GM20431 (cell line): ENCODE data around the gene FHDC1.

Experiments
- in situ Hi-C: fragments of 300-500 bp; cut with MseI, MboI; formaldehyde crosslinking; loops from one replicate; pipeline ENCODE4 v1.15.0; 2020; ENCODE audit warnings: low sequenced_read_pairs; ENCODE audit not compliant: unreplicated experiment

The FHDC1 gene

DNA sequence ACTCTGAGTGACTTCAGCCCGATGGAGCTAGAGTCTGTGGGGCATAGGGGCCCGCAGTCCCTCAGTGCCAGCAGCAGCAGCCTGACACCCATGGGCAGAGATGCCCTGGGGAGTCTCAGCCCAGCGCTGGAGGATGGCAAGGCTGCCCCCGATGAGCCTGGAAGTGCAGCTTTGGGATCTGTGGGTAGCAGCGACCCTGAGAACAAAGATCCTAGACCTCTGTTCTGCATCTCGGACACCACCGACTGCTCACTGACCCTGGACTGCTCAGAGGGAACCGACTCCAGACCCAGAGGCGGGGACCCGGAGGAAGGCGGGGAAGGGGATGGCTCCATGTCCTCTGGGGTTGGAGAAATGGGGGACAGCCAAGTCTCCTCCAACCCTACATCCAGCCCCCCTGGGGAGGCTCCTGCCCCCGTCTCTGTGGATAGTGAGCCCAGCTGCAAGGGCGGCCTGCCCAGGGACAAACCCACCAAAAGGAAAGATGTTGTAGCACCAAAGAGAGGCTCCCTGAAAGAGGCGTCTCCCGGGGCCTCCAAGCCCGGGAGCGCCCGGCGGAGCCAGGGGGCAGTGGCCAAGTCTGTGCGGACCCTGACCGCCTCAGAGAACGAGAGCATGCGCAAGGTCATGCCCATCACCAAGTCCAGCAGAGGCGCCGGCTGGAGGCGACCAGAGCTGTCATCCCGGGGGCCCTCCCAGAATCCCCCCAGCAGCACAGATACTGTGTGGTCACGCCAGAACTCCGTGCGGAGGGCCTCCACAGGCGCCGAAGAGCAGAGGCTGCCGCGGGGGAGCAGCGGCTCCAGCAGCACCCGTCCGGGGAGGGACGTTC lies 39.5 kb downstream of the FHDC1 start:
- in situ Hi-C loops, result no loop called here

DNA sequence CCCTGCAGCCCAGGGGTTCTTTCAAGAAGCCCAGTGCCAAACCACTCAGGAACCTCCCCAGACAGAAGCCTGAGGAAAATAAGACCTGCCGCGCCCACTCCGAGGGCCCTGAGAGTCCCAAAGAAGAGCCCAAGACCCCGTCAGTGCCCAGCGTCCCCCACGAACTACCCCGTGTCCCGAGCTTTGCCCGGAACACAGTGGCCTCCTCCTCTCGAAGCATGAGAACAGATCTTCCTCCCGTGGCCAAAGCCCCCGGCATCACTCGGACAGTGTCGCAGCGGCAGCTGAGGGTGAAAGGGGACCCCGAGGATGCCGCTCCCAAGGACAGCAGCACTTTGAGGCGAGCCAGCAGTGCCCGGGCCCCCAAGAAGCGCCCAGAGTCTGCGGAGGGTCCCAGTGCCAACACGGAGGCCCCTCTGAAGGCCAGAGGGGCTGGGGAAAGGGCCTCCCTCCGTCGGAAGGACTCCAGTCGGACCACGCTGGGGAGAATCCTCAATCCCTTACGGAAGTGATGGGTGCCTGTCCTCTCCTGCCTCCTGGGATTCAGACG lies 40.2 kb downstream of the FHDC1 start:
- in situ Hi-C loops, result no loop called here

DNA sequence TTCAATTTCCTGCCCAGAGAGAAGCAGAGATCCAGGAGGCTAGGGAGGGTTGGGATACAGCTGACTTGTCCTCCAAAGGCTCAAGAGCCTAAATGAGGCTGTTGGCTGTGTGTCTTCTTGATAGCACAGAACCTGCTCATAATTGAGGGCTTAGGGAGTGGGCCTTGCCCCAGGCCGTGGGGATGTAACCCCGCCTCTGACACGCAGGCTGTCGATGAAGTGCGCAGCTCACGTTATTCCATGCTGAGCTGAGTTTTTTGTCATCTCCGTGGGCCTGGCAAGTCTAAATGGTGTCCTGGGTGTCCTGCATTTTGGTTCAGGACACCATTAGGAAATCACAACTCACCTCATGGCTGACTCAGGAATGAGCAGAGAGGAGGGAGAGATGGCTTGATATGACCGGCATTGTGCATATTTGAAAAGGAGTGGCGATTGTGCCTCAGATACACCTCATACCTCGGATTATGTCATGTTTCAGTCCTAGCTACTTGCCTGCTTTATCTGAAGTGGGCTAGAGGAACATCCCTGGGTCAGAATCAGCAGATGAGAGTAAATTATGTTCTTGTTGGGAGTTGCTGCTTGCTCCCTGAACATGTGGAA lies 43.7 kb downstream of the FHDC1 start:
- in situ Hi-C loops, result no loop called here

DNA sequence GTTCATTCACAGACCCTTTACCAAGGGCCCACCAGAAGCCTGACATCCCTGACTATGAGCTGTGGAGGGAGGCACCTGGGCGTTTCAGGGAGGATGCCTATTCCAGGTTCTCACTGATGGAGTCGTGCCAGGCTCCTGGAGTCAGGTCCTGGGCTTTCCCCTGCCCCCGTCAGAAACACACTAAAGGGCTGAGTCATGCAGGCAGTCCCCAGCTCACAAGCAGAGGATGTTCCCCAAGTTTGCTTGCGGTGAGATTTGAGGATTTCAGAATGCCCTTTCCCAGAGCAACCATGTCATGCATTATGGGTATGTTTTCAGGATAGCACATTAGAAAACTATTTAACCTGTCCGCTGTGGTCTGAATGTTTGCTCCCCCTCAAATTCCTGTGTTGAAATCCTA lies 45.2 kb downstream of the FHDC1 start:
- in situ Hi-C loops, result no loop called here

DNA sequence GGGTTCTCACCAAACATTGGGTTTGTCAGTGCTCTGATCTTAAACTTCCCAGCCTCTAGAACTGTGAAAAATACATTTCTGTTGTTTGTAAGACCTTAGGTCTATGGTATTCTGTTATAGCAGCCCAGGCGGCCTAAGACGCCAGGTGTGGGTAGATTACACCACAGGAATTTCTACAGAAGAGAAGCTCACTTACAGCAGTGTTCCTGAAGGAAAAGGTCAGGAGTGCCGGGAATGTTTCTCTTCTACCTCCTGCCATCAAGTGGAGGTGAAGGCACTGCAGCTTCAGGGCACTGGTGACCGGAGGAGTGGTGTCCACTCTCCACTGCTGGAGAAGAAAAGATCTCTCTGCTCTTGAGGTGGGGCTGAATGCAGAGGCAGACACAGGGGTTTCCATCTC lies 45.7 kb downstream of the FHDC1 start:
- in situ Hi-C loops, result no loop called here

DNA sequence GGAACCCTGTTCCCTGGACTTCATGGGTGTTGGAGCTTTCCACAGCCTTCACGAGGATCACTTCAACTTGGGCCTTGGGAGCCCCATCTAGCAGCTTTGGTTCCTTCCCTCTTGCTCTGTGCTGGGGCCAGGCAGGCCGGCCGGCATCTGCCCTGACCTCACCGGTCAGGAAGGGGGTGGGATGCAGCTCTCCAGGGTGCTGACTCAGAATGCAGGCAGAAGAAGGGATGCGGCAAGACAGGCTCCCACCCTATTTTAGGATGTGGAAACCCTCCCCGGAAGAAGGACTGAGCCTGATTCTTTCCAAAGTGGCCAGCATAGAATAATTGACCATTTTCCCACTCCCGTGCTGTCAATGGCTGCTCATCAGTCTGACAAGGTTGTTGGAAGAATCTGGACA lies 47.1 kb downstream of the FHDC1 start:
- in situ Hi-C loops, result no loop called here

DNA sequence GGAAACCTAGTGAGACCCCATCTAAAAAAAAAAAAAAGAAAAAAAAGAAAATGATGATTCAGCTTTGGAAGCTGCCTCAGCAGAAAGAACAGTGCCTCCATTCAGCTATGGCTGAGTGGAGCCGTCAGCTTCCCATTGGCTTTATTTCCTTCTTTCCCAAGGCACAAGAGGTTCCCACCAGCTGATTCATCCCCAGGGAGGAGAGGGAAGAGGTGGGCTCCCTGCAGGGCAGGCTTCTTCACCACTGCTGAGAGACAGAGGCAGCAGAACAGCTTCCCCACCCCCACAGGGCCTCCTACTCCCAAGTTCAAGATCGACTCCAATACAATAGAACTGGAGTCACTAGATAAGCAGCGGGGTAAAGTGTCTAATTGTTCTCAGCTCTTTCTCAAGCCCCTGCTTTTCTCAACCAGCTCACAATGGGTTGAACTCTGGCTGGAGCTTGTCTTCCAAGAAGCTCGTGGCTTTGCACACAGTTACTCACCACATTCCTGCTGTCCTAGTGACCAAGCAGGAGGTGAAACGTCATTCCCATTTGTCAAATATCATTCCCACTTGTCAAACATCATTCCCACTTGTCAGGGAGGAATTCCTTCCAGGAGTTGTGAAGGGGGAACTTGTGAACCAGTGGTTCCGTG lies 47.8 kb downstream of the FHDC1 start:
- in situ Hi-C loops, result no loop called here

DNA sequence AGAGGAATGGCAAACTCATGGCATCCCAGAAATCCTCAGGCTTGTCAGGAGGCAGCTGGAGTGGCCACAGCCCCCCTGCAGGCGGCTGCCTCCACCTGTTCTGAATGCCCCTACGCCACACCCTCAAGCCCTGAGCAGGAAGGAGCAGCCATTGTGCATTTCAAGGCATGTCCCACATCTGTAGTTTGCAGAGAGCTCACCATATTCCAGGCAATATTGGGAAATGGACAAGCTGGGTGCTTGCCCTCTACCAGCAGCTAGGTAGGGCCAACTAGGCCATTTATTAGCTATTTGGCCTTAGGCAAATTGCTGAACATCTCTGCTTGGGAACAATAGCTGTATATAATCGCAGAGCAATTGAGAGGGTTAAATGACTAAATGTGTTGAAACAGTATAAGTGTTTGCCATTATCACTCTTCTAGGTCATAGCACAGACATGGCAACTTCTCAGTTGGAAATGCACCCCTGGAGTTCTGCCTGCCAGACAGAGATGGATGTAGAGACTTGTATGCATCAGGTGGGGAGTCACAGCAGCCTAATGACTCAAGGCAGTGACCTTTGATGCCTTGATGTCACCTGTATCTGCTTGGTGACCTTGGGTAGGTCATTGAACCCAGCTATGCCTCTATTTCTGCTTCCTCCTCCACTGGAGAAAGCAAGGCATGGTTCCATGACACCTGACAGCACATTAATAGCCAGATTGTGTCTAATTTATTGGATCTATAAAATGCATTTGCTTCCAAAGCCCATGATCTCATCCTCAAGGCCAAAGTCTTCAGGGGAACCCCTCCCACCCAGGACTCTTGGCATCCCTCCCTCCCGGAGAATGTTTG lies 52.8 kb downstream of the FHDC1 start:
- in situ Hi-C loops, result no loop called here

DNA sequence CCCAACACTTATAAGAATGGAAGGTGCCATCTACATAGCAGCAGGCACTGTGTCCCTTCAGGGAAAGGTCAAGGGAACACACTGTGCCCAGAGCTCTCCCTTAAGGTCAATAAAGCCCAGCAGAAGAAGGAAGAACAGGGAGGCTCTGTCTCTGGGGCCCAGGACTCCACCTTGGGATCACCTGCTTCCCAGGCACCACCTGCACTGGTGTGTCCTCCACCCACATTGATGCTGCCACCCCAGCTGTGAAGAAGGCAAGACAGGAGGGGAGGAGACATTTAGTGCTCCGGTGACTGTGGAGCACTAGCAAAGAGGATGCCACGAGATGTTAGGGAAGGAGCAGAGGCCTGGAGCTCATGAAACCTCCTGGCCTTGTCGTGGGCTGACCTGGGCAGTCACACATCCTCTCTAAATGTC lies 53.4 kb downstream of the FHDC1 start:
- in situ Hi-C loops, result no loop called here

DNA sequence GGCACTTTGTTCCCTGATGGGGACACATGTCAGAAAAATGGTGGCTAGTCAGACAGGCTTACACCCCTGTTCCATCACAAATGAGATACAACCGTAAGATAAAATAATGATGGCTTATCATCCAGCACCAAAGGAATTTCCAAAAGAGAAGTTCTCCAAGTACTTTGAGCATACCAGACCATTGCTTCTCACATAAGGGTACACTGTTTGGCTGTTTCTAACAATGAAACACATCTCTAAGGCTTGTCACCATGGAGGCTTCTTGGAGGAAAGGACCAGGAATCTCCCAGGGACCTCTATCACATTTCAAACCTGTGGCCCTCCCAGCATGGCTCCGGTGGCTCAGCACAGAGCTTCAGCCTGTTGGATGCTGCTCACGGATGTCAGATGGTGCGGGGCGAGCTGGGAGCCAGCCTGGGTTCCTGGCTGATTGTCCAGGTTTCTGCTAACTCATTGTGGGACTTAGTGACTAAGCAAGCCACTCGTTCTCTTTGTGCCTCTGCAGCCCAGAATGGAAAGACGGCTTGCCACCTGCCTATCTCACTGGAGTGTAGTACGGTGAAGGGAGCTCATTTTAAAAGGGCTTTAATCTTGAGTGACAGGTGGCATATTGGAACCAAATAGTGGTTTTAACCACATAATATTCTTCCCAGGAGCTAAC lies 54.5 kb downstream of the FHDC1 start:
- in situ Hi-C loops, result no loop called here

DNA sequence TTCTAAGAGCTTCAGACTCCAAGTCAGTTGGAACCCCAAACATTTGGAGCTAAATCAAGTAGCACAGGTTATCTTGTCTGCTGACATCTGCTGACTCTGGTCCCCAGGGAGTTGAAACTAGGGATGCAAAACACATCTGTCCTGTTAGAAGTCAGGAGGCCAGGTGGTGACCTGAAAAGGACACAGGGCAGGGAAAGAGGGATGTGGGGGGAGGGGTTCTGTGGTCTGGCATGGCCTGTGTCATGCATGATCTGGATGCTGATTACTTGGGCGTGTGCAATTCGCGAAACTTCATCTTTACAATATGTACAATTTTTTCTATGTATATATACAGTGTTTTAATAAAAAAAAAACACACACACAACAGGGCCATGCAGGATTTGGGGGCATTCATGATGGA lies 55.3 kb downstream of the FHDC1 start:
- in situ Hi-C loops, result no loop called here

DNA sequence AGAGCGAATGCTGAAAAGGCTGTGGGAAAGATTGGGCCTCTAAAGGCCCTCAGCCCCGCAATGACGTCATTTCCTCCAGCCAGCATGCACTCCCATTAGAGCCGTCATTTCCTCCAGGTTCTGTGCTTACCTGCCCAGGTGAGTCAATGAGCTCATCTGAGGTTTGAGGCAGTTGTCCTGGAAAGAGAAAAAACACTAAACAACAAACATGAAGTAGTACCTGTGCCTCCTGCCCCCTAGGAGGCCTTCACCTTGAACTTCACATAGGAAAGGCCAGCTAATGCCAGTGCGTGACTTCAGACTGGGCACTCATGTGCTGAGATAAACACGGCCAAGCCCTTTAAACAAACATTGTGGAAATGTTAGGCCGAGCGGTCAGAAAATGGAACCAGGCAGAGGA lies 55.9 kb downstream of the FHDC1 start:
- in situ Hi-C loops, result no loop called here

DNA sequence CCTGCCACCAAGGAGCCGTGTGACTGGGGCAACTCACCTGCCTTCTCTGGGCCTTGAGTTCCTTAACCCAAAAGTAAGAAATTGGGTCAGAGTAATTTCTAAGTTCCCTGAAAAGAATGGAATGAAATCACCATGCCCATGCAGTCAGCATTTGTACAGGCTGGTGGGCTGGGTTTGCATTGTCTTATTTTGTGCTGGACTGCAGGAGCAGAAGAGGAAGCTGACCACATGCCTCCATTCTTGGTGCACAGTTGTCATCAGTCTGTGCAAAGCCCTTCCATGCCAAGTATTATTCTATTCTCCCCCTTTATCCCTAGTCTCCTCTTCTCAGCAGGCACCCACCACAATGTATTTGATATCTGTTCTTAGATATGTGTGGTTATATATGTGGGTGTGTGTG lies 56.3 kb downstream of the FHDC1 start:
- in situ Hi-C loops, result no loop called here

DNA sequence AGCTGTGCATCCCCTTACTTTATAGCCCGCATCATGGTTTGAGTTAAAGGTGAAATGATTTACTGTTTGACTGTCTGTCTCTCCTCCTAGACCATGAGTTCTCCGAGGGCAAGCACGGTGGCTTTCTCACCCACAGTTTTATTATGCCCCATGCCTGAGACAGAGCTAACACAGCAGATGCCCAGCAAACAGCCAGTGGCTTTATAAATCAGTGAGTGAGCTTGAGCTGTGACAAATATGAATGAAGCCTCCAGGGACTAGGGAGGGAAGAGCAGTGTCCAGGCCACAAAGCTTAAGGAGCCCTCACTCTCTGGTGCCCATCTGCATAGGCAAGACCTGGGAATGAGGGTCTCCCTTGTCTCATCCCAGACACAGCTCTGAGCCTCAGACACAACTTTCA lies 57.9 kb downstream of the FHDC1 start:
- in situ Hi-C loops, result no loop called here

DNA sequence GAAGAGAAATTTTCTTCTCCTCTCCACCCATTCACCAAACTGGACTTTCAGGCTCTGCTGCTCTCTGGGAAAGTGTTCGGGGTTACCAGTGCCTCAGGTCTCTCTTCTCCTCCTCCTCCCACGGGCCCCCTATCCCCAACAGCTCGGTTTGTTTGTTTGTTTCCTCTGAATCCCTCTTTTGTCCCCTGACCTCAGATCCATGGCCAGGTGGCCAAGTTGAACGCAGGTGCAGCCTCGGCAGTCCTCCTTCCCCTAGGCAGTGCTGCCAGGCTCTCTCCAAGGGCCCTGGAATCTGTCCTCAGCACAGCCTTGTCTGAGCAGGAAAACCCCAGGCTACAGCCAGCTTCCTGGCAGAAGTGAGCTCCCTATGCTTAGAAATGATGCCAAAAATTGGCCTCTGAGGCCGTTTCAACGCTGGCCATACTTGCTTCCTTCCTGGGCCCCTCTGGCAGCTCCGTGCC lies 60.0 kb downstream of the FHDC1 start:
- in situ Hi-C loops, result no loop called here

DNA sequence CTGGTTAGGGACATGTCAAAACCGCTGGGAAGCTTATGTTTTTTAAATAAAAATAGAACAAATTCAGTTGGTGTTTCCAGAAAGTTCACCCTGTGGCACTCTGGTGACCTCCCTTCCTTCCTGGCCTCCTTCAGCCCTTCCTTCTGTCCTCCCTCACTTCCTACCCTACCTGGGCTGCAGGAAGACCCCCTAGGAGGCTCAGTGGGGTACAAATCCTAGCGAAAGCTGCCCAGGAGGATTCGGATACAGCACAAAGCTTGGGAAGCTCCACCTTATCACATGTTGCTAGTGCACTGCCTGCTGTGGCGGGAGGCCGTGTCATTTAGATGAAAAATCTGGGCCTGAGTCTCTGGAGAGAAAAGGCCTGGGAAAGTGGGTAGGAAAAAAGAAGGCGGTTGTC lies 60.5 kb downstream of the FHDC1 start:
- in situ Hi-C loops, result no loop called here

DNA sequence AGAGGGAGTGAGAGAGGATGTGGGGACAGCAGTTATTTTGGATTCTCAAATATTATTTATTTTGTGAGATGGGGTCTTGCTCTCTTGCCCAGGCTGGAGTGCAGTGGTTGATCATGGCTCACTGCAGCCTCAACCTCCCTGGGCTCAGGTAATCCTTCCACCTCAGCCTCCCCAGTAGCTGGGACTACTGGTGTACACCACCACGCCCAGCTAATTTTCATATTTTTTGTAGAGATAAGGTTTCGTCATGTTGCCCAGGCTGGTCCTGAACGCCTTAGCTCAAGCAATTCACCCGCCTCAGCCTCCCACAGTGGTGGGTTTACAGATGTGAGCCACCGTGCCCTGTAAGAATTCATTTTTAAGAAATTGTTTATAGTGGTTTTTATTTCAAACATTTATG lies 61.2 kb downstream of the FHDC1 start:
- in situ Hi-C loops, result no loop called here

DNA sequence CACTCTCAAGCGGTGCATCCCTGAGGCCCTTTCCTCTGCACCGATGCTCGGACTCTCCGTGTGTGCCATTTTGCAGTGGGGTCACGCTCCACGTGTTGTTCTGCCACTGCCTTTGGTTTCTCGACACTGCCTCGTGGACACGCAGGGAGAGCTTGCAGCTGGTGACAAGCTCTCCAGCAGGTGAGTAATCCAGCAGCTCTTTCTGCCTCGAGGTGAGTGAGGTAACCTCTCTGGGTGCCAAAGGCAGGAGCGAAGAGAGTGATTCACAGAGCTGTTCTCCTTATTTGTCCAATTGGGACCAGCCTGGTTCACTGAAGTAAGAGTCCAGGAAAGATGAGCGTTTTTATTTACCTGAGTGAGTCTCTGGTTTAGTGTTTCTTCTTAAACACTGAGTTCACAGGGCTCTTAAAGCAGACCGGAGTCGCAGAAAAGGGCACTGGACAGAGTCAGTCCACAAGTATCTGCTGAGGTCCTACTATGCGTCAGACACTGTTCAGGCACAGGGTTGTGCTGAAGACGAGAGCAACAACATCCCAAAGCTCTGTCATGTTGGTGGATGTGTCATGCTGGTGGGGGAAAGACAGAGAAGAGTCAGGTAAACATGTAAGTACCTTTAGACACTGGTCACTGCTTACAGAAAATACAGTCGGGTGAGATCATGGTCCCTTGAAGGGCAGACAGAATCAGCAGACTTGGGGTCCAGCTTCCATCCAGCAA lies 61.8 kb downstream of the FHDC1 start:
- in situ Hi-C loops, result no loop called here

DNA sequence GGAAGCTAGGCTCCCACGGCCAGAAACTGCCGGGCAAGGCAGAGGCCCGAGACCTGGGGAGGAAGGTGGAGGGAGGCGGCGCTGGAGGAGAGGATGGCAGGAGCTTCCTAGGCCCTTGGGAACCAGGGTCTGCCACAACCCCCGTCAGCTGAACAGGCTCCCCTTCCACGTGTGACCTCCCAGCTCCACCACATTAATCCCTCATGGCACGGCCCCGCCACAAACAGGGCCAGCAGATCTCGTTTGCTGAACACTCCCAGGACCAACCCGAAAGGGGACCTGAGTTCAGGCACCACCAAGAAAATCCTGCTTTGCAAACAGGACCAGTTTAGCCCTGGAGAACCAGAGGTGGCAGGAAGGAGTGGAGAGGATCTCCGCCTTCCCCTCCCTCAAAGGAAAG lies 62.7 kb downstream of the FHDC1 start:
- in situ Hi-C loops, result no loop called here
